PC-3 (cell line): ENCODE measurements around the gene PGS1.

Experiments
- CTCF ChIP-seq: fragments of 300-600 bp; sonication (generic); conservative IDR thresholded peaks from 2 replicates; pipeline ENCODE4 v1.5.1; 2017; ENCODE audit warnings: antibody characterized with exemption, low read depth, mild to moderate bottlenecking, low read length
- EZH2 ChIP-seq: fragments of 300-600 bp; sonication (generic); IDR thresholded peaks from one replicate; pipeline ENCODE4 v1.6.1; 2017; ENCODE audit warnings: antibody characterized with exemption, mild to moderate bottlenecking, low read length; ENCODE audit not compliant: unreplicated experiment

- TF ChIP-seq CTCF (no peak), EZH2 (no peak)
Measured at GRCh38 chr17:78418326-78419026, 40.0 kb downstream of the PGS1 start.
